GM12878 (cell line): ENCODE results near the gene AGT. TPM values are rescaled to one million over a fixed set of nuclear protein-coding genes. Genes with fewer than 3 reads are reported as not detected.

Source experiments
- ATAC-seq: fragments of 200-7000 bp; cut with Tn5 transposase; 3 replicates; pipeline ENCODE4 v1.9.1; 2020; ENCODE audit warnings: mild to moderate bottlenecking, moderate library complexity
- BruUV-seq: library from RNA; stranded (reverse); fragments of 400-500 nt; replicated peaks from 2 replicates; lab custom pipeline; 2021; lab: Mats Ljungman, UMichigan
- CTCF ChIA-PET: fragments of 300-600 bp; sonication (Branson Sonifier 250); formaldehyde crosslinking; extraction: SDS; loops from one replicate; lab custom pipeline; 2021; ENCODE audit warnings: inconsistent platforms; lab: Yijun Ruan, JAX
- POLR2A ChIA-PET: fragments of 350-600 bp; formaldehyde crosslinking; extraction: SDS; loops from one replicate; lab custom pipeline; 2021; ENCODE audit warnings: inconsistent platforms; lab: Charles Lee
- RAD21 ChIA-PET: fragments of 300-600 bp; sonication (Branson Sonifier 250); formaldehyde crosslinking; loops from one replicate; lab custom pipeline; 2023; ENCODE audit warnings: antibody characterized with exemption; ENCODE audit not compliant: unreplicated experiment; lab: Charles Lee
- SMC1A ChIA-PET: fragments of 300-600 bp; sonication (Branson Sonifier 250); formaldehyde crosslinking; loops from one replicate; lab custom pipeline; 2023; ENCODE audit not compliant: unreplicated experiment, uncharacterized antibody; lab: Charles Lee
- DNase-seq: peaks from one replicate; pipeline ENCODE4 v3.0.0-alpha.2; 2011; ENCODE audit warnings: low read depth, low spot score
- FAIRE-seq: peaks from 3 replicates; lab custom pipeline; 2011; peaks lifted over from hg19 to GRCh38; lab: Jason Lieb, UNC
- H2AFZ ChIP-seq: 2 replicates; pipeline ENCODE4 v1.6.0; 2011; ENCODE audit warnings: low read depth, low read length, control low read depth; ENCODE audit not compliant: control insufficient read depth
- H3K27ac ChIP-seq: 2 replicates; pipeline ENCODE4 v1.5.1; 2011; ENCODE audit warnings: control low read depth; ENCODE audit not compliant: control insufficient read depth, insufficient read depth
- H3K27me3 ChIP-seq, 2 experiments: replicated peaks in 1 of 2; 2 replicates each; pipeline versions ENCODE4 v1.6.0 to v1.6.1; 2011; ENCODE audit warnings: low read length in 1 of 2; ENCODE audit not compliant: control insufficient read depth in 2 of 2, insufficient read depth in 2 of 2
- H3K36me3 ChIP-seq, 2 experiments: 2 replicates each; pipeline ENCODE4 v1.5.1; 2011; ENCODE audit warnings: low read length in 1 of 2; ENCODE audit not compliant: control insufficient read depth in 2 of 2, insufficient read depth in 2 of 2
- H3K4me1 ChIP-seq: 2 replicates; pipeline ENCODE4 v1.6.1; 2011; ENCODE audit warnings: mild to moderate bottlenecking, low read length, moderate library complexity, mixed read lengths; ENCODE audit not compliant: control insufficient read depth, insufficient read depth
- H3K4me2 ChIP-seq: 2 replicates; pipeline ENCODE4 v1.6.0; 2011; ENCODE audit warnings: control low read depth; ENCODE audit not compliant: control insufficient read depth, insufficient read depth
- H3K4me3 ChIP-seq: fragments of 200-600 bp; sonication (generic); 2 replicates; pipeline ENCODE4 v1.5.1; 2016
- H3K79me2 ChIP-seq: 2 replicates; pipeline ENCODE4 v1.6.0; 2011; ENCODE audit warnings: low read length; ENCODE audit not compliant: control insufficient read depth, insufficient read depth
- H3K9ac ChIP-seq: 2 replicates; pipeline ENCODE4 v1.8.0; 2011; ENCODE audit warnings: low read length, control low read depth, mixed read lengths; ENCODE audit not compliant: control insufficient read depth, insufficient read depth
- H3K9me3 ChIP-seq: replicated peaks from 3 replicates; pipeline ENCODE4 v1.5.1; 2011; ENCODE audit warnings: mild to moderate bottlenecking, low read length; ENCODE audit not compliant: control insufficient read depth, insufficient read depth
- H4K20me1 ChIP-seq: 2 replicates; pipeline ENCODE4 v1.6.0; 2011; ENCODE audit not compliant: control insufficient read depth, insufficient read depth
- ATF3 ChIP-seq: IDR thresholded peaks from 2 replicates; pipeline ENCODE4 v1.6.1; 2011; ENCODE audit warnings: low read depth, mild to moderate bottlenecking, low read length, moderate library complexity, borderline replicate concordance; ENCODE audit errors: extremely low read depth
- BCL11A ChIP-seq: IDR thresholded peaks from 2 replicates; pipeline ENCODE4 v1.6.1; 2011; ENCODE audit warnings: low read depth, low read length
- CBX5 ChIP-seq: sonication (generic); IDR thresholded peaks from 2 replicates; pipeline ENCODE4 v1.6.1; 2016; ENCODE audit warnings: low read depth, moderate library complexity, mild to moderate bottlenecking, inconsistent platforms
- ELK1 ChIP-seq: IDR thresholded peaks from 2 replicates; pipeline ENCODE4 v1.6.1; 2012; ENCODE audit warnings: low read depth, low read length, improper control_type of control experiment
- FOXK2 ChIP-seq: fragments of 450-650 bp; IDR thresholded peaks from 2 replicates; pipeline ENCODE4 v1.6.1; 2017; ENCODE audit warnings: mild to moderate bottlenecking, moderate library complexity
- GATAD2B ChIP-seq: fragments of 450-650 bp; conservative IDR thresholded peaks from 2 replicates; pipeline ENCODE4 v1.6.1; 2017; ENCODE audit warnings: low read depth, mild to moderate bottlenecking, moderate library complexity
- LARP7 ChIP-seq: fragments of 450-650 bp; IDR thresholded peaks from 2 replicates; pipeline ENCODE4 v1.6.1; 2017; ENCODE audit warnings: mild to moderate bottlenecking
- MAX ChIP-seq: IDR thresholded peaks from 2 replicates; pipeline ENCODE4 v1.6.1; 2012; ENCODE audit warnings: low read depth, low read length, improper control_type of control experiment
- MEF2A ChIP-seq: IDR thresholded peaks from 2 replicates; pipeline ENCODE4 v1.6.1; 2011; ENCODE audit warnings: low read depth, mild to moderate bottlenecking, low read length, moderate library complexity; ENCODE audit not compliant: insufficient read depth
- NFYB ChIP-seq: IDR thresholded peaks from 2 replicates; pipeline ENCODE4 v1.6.1; 2011; ENCODE audit warnings: low read depth, mild to moderate bottlenecking, low read length, improper control_type of control experiment, moderate library complexity; ENCODE audit not compliant: insufficient read depth
- SP1 ChIP-seq: IDR thresholded peaks from one replicate; pipeline ENCODE4 v1.6.1; 2011; ENCODE audit warnings: low read depth, low read length
- YY1 ChIP-seq: IDR thresholded peaks from 2 replicates; pipeline ENCODE4 v1.6.1; 2011; ENCODE audit warnings: low read depth, mild to moderate bottlenecking, low read length
- ZNF217 ChIP-seq: fragments of 450-650 bp; IDR thresholded peaks from 2 replicates; pipeline ENCODE4 v1.6.1; 2017; ENCODE audit warnings: antibody characterized with exemption, mild to moderate bottlenecking
- ZNF24 ChIP-seq: fragments of 450-650 bp; IDR thresholded peaks from 2 replicates; pipeline ENCODE4 v1.6.1; 2017; ENCODE audit warnings: antibody characterized with exemption, mild to moderate bottlenecking
- ZNF384 ChIP-seq: IDR thresholded peaks from 2 replicates; pipeline ENCODE4 v1.6.1; 2012; ENCODE audit warnings: low read depth, mild to moderate bottlenecking, low read length, improper control_type of control experiment, borderline replicate concordance
- ZNF592 ChIP-seq: fragments of 450-650 bp; IDR thresholded peaks from 2 replicates; pipeline ENCODE4 v1.6.1; 2017; ENCODE audit warnings: mild to moderate bottlenecking, moderate library complexity
- WGBS: methylation state at CpG from one replicate; pipeline ENCODE4 v1.1.6; 2016; ENCODE audit warnings: low lambda C conversion rate; ENCODE audit not compliant: insufficient replicate concordance, insufficient coverage; ENCODE audit errors: missing lambda C conversion rate; 5-methylcytosine and 5-hydroxymethylcytosine counted together
- in situ Hi-C: fragments of 300-500 bp; cut with MboI; formaldehyde crosslinking; loops from 9 replicates; pipeline ENCODE4 v1.14.3; 2018; ENCODE audit warnings: mixed read lengths
- intact Hi-C: fragments of 100-400 bp; cut with micrococcal nuclease; formaldehyde crosslinking; loops from one replicate; pipeline ENCODE4 v1.14.2; 2022; ENCODE audit not compliant: unreplicated experiment
- polyA plus RNA-seq, 11 experiments: library from polyadenylated mRNA; depleted of rRNA in 4 of 11; unstranded in 6 of 11; stranded (reverse) in 5 of 11; fragments of >200 nt; fragmentation: Nextera tagmentation in 4 of 11; fragmentation: Illumina TruSeq in 1 of 11; extraction: Ambion mirVana in 4 of 11; extraction: Trizol in 1 of 11; gene quantifications; 1 replicate in 1 of 11; 2 replicates in 10 of 11; pipeline versions ENCODE4 v1.2.1 to v1.2.3, GENCODE V29; 2011 to 2016; ENCODE audit warnings: inconsistent platforms in 2 of 11, missing spikeins in 2 of 11, low read depth in 1 of 11
- total RNA-seq, 4 experiments: library from RNA; depleted of rRNA in 3 of 4; stranded (reverse); fragments of >200 nt in 3 of 4; fragmentation: Illumina TruSeq in 1 of 4; extraction: Trizol in 1 of 4; gene quantifications; 2 replicates each; pipeline versions ENCODE4 v1.2.1 to v1.2.3, GENCODE V29; 2013 to 2021

Gene AGT
- total and polyA plus RNA-seq, 10 of the 15 experiments (the other 5 are each of a cell fraction or from before 2014, with no cell fraction given): 0.69 TPM; not detected in 9

- no peaks in the 10 kb centered on the region for H3K9me3 ChIP-seq
- intact Hi-C loops: no loop called here
- DNase-seq (no peak), FAIRE-seq (no peak), ATAC-seq (no peak)
- WGBS: 49% methylated on average over 8 of the region's 8 CpGs
- no peak overlapping the region for H3K4me2 ChIP-seq
- CTCF ChIA-PET: no interaction called here
- no peaks in the 10 kb centered on the region for H3K79me2 ChIP-seq
- peaks cover 0 to 2% of the 10 kb centered on the region in 2 experiments; a peak in 2 of 4 replicates for H3K27me3 ChIP-seq
- in situ Hi-C loops: no loop called here
- H3K9ac ChIP-seq: no peak overlapping the region
- no peaks in the 10 kb centered on the region for H4K20me1 ChIP-seq
- H3K36me3 ChIP-seq: no peaks in the 10 kb centered on the region
- H2AFZ ChIP-seq: no peak overlapping the region
- POLR2A ChIA-PET: no interaction called here
- no peak overlapping the region for H3K27ac ChIP-seq
- H3K4me1 ChIP-seq: no peaks in the 10 kb centered on the region
- SMC1A ChIA-PET: no interaction called here
- no peak for TF ChIP-seq MEF2A
- no peak for TF ChIP-seq BCL11A
- no peak for TF ChIP-seq GATAD2B
- no peak for TF ChIP-seq CBX5
- no peak for TF ChIP-seq MAX
- TF ChIP-seq ATF3: no peak
- TF ChIP-seq ZNF217: no peak
- TF ChIP-seq YY1: no peak
- TF ChIP-seq NFYB: no peak
- no peak for TF ChIP-seq SP1
- TF ChIP-seq ZNF24: no peak
- TF ChIP-seq ZNF592: no peak
- TF ChIP-seq LARP7: no peak
- no peak for TF ChIP-seq ELK1
- TF ChIP-seq ZNF384: no peak
- no peak for TF ChIP-seq FOXK2
- H3K4me3 ChIP-seq: no peak overlapping the region
- RAD21 ChIA-PET: no interaction called here
- no TSS peak for BruUV-seq
Observed at GRCh38 chr1:230703679-230704385, 10.1 kb downstream of the AGT start.
